HPDE6-E6E7 (cell line): ENCODE measurements around the gene CTTNBP2NL.
"Not testable (repeated sequence)": the region's sequence is repeated elsewhere in the genome, so short reads cannot be mapped to it uniquely, and the experiment has no call there.

ENCODE experiments used
- DNase-seq: peaks from one replicate; pipeline ENCODE4 v3.0.0; 2011; ENCODE audit warnings: missing footprints; ENCODE audit errors: extremely low spot score

CTTNBP2NL gene

DNA sequence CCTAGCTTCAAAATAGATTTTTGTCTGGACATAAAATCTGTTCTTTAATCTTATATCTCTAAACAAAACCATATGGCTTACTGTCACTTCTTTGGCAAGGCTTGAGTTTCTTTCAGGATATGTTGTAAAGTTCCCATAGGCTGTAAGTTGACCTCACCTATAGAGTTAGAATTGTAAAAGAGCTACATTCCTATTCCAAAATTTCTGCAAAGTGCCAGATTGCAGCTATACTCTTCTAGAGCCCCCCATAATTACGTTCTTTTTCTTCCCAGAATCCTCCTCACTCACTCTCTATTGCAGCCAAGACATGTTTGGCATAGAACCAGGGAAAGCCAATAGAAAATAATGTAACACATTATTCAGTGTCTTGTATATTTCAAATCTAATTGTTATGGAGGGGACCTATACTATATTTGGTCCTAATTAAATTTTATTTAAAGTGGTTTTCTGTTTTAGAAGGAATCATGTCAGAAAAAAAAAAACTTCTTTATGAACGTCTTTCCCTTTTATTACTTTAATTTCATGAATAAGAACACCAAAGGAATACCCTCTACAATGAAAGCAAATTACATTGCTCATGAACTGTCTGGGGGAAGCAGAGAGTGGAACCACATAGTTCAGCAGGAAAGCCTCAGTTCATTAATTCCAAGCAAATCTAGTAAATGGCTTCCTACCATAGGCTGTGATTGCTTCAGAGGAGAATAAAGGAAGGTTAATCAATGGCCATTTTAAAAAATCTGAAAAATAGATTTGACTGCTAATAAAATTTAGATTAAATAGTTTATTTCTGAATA is 22.3 kb downstream of the CTTNBP2NL start:
- DNase-seq: no peak

DNA sequence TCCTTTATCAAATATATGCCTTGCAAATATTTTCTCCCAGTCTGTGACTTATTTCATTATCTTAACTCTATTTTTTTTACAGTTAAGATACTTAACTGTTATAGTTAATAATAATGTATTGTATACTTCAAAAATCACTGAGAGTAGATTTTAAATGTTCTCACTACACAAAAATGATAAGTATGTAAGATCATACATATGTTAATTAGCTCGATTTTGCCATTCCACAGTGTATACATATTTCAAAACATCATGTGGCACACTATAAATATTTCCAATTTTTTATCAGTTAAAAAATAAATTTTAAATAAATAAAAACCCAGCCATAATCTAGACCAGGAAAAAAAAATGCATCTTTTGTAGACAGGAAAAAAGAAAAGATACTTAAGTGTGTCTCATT is 27.2 kb downstream of the CTTNBP2NL start:
- no peak for DNase-seq

DNA sequence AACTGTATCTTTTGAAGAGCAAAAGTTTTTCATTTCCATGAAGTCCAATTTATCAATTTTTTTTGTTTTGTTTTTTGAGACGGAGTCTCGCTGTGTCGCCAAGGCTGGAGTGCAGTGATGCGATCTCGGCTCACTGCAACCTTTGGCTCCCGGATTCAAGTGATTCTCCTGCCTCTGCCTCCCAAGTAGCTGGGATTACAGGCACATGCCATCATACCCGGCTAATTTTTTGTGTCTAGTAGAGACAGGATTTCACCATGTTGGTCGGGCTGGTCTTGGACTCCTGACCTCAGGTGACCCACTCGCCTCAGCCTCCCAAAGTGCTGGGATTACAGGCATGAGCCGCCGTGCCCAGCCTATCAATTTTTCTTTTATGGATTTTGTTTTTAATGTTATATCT is 27.7 kb downstream of the CTTNBP2NL start:
- DNase-seq: not testable (repeated sequence)

DNA sequence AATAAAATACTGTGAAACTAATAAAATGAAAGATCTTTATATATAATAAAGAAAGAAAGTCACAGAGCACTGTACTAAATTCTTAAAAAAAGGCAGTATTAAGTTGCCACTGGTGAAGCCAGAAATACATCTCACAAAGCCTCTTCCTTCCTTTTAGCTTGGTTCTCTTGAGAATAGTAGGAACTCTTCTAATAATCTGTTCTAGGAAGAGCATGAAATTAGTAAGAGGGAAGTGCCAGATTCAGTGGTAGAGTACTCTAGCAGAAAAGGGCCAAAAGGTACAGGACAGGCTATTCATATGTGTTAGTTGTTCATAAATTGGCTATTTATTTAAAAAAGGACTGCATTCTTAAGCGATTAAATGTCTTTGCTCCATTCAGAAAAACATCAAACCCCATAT is 33.7 kb downstream of the CTTNBP2NL start:
- DNase-seq: no peak

DNA sequence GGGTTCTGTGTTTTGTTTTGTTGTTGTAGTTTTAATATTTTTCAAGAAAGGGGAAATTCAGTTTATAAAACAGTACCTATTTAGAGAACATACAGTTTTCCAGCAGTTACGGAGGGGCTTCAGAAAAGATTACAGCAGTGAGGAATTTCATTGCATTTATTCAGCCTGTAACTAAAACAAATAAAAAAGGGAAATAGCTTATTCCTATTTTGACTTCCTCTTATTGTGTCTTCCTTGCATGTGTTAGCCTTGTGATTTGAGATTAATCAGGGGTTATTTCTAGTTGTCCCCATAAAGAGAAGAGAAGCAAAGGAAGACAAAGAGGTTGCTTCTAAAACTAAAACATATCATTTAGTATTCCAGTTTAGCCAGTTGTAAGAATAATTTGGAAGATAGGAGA is 35.0 kb downstream of the CTTNBP2NL start:
- no peak for DNase-seq

DNA sequence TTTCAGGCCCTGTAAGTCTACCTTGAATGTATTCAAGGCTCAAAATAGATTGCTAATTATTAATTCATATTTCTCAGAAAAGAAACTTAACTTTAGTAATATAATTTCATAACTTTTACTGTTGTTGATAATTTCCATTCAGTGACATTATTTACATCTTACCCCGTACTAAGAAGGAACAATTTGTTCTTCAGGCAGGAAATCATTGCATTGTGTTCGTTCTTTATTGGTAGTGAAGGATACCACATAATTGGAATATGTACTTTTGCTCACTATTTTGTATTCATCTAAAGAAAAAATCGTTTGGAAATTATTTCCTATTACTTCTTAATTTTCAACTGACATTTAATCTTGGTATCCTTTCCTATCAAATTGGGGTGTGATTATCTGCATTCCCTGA is 39.4 kb downstream of the CTTNBP2NL start:
- no peak for DNase-seq

DNA sequence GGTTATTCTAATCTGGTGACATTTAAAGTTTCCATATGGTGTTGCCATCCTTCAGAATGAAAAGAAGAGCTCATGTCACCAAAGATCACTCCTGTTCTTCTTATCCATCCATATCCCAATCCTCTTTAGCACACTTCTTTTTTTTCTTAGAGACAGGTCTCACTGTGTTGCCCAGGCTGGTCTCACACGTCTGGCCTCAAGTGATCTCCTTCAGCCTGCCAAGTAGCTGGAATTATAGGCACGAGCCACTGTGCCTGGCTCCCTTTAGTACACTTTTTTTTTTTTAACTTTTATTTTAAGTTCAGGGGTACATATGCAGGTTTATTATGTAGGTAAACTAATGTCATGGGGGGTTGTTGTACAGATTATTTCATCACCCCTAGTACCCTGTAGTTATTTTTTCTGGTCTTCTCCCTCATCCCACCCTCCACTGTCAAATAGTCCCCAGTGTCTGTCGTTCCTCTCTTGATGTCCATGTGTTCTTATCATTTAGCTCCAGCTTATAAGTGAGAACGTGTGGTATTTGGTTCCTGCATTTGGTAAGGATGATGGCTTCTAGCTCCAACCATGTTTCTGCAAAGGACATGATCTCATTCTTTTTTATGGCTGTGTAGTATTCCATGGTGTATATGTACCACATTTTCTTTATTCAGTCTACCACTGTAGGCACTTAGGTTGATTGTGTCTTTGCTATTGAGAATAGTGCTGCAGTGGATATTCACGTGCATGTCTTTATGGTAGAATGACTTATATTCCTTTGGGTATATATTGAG is 40.6 kb downstream of the CTTNBP2NL start:
- DNase-seq: no peak

DNA sequence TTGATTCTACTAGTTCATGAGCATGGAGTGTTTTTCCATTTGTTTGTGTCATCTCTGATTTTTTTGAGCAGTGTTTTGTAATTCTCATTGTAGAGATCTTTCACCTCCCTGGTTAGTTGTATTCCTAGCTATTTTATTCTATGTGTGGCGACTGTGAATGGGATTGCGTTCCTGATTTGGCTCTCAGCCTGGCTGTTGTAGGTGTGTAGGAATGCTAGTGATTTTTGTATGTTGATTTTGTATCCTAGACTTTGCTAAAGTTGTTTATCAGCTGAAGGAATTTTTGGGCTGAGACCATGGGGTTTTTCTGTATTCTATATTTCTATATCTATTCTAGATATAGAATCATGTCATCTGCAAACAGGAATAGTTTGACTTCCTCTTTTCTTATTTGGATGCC is 42.1 kb downstream of the CTTNBP2NL start:
- not testable (repeated sequence) for DNase-seq

DNA sequence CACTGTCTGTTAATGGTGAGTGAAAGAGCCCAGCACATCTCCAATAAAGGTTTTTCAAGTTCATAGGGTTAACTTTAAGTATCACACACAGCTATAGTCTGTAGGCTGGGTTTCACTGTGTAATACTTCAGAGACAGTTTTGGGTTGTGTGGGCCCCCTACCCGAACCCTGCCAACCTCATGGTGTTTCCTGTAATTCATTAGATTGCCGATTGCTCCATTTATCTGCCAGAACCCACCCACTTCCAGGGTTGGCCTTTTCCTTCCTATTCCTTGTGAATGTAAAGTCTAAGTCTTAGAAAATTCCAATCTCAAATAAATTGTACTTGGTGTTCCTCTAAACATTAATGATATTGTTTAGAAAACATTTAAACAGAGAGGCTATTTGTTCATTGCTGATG is 43.6 kb downstream of the CTTNBP2NL start:
- no peak for DNase-seq

DNA sequence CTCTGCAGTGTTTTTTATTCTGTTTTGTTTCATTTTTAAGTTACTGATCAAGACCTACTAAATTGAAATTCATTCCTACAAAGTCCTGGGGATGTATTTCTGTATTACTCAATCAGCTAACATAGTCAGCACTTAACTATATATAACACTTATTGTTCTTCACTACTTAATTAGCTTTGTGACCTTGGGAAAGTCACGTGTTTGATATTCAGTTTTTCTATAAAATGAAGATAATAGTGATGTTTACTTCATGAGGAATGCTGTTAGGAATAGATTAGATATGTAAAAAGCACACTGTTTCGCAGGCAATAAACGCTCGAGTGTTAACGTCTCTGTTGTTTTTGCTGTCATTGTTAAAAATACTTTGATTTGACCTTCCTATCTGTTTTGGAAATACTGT is 44.6 kb downstream of the CTTNBP2NL start:
- DNase-seq: no peak

DNA sequence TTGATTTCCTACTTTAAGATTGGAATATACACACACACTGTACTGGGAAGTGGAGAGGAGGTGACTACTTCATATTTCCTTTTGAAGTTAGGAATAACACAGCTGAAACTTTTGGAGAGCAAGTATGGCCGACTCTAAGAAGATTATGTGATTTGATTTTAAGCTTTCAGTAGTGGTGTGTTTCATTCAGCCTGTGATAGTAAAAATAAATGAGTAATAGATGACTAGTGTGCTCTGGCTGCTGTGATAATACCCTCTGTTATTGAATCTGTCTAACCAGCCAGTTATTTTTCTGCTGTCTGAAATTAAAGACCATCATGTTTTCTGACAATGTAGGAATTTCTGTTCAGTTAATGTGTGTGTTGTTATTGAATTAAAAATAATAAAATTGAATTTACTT is 48.3 kb downstream of the CTTNBP2NL start:
- DNase-seq: no peak

DNA sequence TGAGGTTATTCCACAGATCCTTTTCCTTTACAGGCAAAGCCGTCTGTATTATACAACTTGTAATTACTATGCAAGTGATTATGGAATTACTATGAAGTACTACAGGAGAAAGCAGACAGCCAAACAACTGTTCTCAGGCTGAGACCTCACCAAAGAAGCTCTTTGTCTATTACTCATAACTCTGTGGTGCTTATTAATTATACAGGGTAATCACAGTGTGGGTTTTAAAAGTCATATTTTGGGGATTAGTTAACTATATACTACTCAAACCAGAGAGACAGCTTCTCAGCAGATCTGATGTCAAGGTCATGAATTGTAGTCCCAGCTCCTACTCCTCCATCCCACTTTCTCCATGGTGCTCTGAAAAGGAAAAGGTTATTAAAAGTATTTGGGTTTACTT is 49.6 kb downstream of the CTTNBP2NL start:
- DNase-seq: no peak

DNA sequence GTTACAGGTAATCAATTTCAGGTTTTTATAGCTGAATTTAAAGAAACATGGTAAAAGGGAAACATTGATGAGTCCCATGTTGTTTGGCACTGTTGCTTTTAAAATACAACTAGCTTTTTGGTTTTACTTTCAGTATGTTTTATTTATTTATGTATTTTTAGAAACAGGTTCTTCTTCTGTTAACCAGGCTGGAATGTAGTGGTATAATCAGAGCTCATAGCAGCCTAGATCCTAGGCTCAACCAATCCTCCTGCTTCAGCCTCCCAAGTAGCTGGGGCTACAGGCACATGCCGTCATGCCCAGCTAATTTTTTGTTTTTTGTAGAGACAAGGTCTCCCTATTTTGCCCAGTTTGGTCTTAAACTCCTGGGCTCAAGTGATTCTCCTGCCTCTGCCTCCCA is 50.4 kb downstream of the CTTNBP2NL start:
- no peak for DNase-seq

DNA sequence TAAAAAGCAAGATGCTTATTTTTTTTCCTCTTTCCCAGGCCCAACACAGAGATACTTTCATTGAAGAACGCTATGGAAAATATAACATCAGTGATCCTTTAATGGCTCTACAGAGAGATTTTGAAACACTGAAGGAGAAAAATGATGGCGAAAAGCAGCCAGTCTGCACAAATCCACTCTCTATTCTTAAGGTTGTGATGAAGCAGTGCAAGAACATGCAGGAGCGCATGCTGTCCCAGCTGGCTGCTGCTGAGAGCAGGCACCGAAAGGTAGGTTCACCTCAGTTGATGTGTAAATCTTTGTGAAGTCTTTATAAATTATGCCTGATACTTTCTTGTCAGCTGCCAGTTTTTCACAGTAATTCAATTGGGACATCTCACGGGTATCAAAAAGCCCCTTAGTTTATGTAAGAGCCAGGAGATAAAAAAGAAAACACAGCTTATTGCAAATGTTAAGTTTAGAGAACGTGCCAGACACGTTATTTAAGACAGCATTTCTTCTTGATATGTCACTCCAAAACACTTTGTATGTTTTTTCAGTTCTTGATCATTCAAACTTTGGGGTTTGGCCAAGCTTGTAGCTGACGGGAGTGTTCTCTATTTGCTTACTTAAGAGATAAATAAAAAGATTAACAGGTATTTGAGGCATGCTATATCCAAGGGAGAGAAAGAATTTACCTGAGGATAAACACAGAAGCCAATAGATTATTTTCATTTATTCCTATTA is 53.1 kb downstream of the CTTNBP2NL start:
- no peak for DNase-seq

DNA sequence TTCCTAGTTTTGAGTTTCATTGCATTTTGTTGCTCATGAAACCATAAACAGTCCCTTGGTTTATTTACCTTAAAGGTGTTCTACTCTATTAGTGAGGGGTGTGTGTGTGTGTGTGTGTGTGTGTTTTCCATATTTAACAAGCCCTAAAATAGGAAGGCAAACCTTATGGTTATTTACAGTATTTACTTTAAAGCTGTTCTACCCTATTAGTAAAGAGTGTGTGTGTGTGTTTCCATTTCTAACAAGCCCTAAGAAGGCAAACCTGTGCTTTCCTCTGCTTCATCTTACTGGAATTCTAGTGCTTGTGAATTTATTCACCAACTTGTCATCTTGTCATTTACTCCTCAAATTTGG is 53.6 kb downstream of the CTTNBP2NL start:
- no peak for DNase-seq

DNA sequence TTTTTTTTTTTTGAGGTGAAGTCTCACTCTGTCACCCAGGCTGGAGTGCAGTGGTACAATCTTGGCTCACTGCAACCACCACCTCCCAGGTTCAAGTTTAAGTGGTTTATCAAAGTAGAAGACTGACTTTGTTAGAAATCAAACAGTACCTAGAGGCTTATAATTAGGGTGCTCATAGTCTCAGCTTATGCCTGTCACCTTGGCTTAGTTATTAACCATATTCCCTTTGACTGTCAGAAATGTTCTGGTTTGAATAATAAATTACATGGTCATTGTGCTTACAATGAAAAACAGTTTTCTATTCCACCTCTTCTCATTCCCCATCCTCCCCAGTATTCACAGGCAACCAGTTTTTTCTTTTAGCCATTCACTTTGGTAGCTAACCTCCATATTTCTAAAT is 54.8 kb downstream of the CTTNBP2NL start:
- DNase-seq: no peak

DNA sequence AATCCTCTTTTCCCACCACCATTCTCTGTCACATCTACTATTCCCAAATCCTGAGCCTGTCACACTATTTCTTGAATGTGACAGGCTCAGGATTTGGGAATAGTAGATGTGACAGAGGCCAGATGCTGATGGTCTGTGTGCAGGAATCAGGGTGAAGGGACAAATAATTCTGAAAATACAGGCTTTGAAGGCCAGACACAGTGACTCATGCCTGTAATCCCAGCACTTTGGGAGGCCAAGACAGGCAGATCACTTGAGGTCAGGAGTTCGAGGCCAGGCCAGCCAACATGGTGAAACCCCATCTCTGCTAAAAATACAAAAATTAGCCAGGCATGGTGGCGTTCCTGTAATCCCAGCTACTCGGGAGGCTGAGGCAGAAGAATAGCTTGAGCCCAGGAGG is 55.3 kb downstream of the CTTNBP2NL start:
- DNase-seq: not testable (repeated sequence)

DNA sequence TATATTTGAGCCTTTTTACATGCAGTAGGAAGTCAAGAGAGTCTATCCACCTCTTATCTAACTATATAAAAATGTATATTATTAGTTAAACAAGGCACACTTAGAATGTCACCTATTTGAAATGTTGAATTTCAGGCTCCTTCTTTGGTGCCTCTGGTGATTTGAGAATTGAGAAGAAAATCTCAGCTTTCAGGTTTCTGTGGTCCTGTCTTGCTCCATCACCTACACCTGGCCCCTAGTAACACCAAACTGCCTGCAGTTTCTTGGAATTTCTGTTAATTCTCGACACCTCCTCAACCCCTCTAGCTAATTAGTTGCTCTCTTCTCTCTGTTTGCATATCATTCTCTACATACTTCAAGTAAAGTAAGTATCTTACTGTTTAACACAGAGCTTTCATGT is 57.9 kb downstream of the CTTNBP2NL start:
- DNase-seq: no peak

DNA sequence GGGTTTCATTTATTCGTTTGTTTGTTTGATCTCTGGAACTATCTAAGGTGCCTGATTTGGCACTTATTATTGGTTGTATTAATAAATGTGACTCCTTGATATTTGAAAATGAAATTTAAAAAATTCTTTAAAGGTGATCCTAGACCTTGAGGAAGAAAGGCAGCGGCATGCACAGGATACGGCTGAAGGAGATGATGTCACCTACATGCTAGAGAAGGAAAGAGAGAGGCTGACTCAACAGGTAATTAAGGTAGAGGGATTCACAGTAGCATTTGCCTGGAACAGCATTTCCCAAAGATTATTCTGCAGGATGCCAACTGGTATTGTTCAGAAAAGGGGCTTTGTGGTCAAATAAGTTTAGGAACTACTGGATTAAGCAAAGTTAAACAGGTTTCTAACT is 58.3 kb downstream of the CTTNBP2NL start:
- DNase-seq: no peak

DNA sequence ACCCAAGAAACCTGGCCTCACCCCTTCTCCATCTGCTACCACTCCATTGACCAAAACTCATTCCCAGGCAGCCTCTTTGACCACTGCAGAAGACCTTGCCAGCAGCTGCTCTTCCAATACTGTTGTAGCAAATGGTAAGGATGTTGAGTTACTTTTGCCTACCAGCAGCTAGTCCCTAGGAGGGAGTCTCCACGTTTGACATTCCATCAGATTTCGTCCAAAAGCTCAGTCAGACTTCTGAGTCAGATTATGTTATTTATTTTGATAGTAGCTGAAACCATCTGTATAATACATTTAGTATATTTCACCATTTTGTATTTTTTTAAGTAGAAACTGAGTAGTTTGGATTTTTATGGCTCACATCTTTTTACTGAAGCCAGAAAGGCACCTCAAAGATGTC is 61.2 kb downstream of the CTTNBP2NL start:
- DNase-seq: no peak

DNA sequence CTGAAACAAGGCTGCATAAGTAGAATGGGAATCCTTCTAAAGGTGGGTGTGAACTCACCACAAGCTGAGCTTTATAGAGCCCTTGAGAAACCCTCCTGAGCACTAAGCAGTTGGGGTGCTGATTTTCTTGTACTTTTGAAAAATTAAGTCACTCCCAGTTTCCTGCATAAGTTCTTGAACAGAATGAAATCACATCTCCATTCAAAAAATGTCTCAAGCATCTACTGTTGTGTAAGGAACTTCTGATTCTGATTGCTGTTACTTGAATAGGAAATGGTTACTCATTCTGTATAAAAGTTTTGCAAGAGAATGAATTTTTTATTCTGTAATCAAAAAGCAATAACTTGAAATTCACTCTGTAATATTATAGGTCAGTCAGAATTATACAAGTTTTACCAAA is 61.9 kb downstream of the CTTNBP2NL start:
- DNase-seq: no peak

DNA sequence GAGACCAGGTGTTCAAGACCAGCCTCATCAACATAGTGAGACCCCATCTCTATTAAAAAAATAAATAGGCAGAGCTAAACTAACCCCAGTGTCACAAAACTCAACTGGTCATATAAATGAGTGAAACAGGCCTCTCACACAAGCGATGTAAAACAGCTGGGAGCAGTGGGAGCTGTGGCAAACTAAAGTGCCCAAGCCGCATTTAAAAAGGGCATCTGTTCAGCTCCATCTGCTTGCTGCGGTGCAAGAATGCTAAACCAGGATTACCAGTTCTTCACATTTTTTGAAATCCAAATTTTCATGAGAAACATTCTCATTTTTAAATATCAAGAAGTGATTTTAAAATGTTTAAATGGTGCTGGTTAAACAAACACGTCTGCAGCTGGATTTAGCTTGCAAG is 62.7 kb downstream of the CTTNBP2NL start:
- no peak for DNase-seq

DNA sequence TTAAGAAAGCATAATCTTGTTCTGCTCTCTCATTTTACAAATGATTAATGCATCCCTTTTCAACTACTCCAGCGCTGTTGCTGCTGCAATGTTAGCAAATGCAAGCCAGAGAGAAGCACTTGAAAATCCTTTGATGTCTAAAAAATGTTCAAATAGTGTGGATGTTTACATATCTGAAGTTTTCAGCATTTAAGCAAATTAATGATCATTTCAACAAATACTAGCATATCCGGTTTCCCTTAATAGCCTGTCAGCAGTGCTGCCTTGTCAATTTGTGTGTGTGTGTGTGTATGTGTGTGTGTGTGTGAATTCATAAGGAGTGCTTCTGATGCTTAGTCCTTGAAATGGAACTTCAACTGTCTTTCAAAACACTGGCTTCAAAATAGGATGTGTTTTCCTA is 64.6 kb downstream of the CTTNBP2NL start:
- no peak for DNase-seq
